Activated B cell treated with CpG ODN at 0.5 μM for 24 hours (primary cell): ENCODE measurements around the gene NSF. TPM values are rescaled to one million over a fixed set of nuclear protein-coding genes. Genes with fewer than 3 reads are reported as not detected.

ENCODE experiments used
- ATAC-seq: fragments of 200-7000 bp; cut with Tn5 transposase; one replicate; pipeline ENCODE4 v1.10.0; 2021; ENCODE audit warnings: low read depth, mild to moderate bottlenecking, moderate library complexity
- CTCF ChIA-PET: fragments of 350-600 bp; sonication (Branson Sonifier 250); formaldehyde crosslinking; loops from one replicate; lab custom pipeline; 2021; ENCODE audit warnings: antibody characterized with exemption; lab: Charles Lee
- POLR2A ChIA-PET: fragments of 350-600 bp; sonication (Branson Sonifier 250); formaldehyde crosslinking; loops from one replicate; lab custom pipeline; 2021; ENCODE audit warnings: antibody characterized with exemption; lab: Charles Lee
- DNase-seq: peaks from one replicate; pipeline ENCODE4 v3.0.0; 2022
- H3K27ac Mint-ChIP-seq: one replicate; pipeline ENCODE4 v1.8.0; 2020; ENCODE audit warnings: mixed read lengths
- H3K27me3 Mint-ChIP-seq: one replicate; pipeline ENCODE4 v1.8.0; 2021; ENCODE audit warnings: mixed read lengths
- H3K36me3 Mint-ChIP-seq: one replicate; pipeline ENCODE4 v1.8.0; 2021; ENCODE audit warnings: low read depth, mixed read lengths
- H3K4me1 Mint-ChIP-seq: one replicate; pipeline ENCODE4 v1.8.0; 2021; ENCODE audit warnings: mixed read lengths
- H3K4me3 Mint-ChIP-seq: one replicate; pipeline ENCODE4 v1.8.0; 2020; ENCODE audit warnings: mild to moderate bottlenecking, mixed read lengths
- H3K9me3 Mint-ChIP-seq: one replicate; pipeline ENCODE4 v1.8.0; 2020; ENCODE audit warnings: mixed read lengths
- CTCF ChIP-seq: fragments of 200-600 bp; IDR thresholded peaks from one replicate; pipeline ENCODE4 v1.8.0; 2022; ENCODE audit warnings: antibody characterized with exemption, mild to moderate bottlenecking
- intact Hi-C: fragments of 100-400 bp; cut with micrococcal nuclease; formaldehyde crosslinking; loops from one replicate; pipeline ENCODE4 v1.15.1; 2024
- total RNA-seq: library from RNA; stranded (reverse); gene quantifications from 2 replicates; pipeline ENCODE4 v1.2.3, GENCODE V29; 2022

Gene NSF
- total RNA-seq, 1 donor from 2014 or later: 117 TPM

- TF ChIP-seq CTCF: no peak
- Mint-ChIP-seq H3K27me3 (no peaks in the 10 kb centered on the region), H3K9me3 (no peaks in the 10 kb centered on the region), H3K4me1 (peaks cover 35% of the 10 kb centered on the region), H3K4me3 (no peak overlapping the region), H3K27ac (no peak overlapping the region), H3K36me3 (peaks cover 40% of the 10 kb centered on the region)
- CTCF ChIA-PET: no interaction called here
- DNase-seq (no peak), ATAC-seq (no peak)
- intact Hi-C loops: no loop called here
- POLR2A ChIA-PET: no interaction called here
Observed at GRCh38 chr17:46742565-46743270, 152.2 kb downstream of the NSF start.

- CTCF ChIA-PET: no interaction called here
- Mint-ChIP-seq H3K4me1 (peaks cover 41% of the 10 kb centered on the region), H3K9me3 (no peaks in the 10 kb centered on the region), H3K36me3 (peaks cover 43% of the 10 kb centered on the region), H3K4me3 (no peak overlapping the region), H3K27ac (no peak overlapping the region), H3K27me3 (no peaks in the 10 kb centered on the region)
- DNase-seq (no peak), ATAC-seq (no peak)
- POLR2A ChIA-PET: interaction anchor here (1.4 kb wide), 1 partner anchor 8 kb away, joined by 5 read pairs; no protein-coding TSS in a partner anchor
- TF ChIP-seq CTCF: no peak
- intact Hi-C loops: no loop called here
Observed at GRCh38 chr17:46744441-46744840, 154.0 kb downstream of the NSF start.

GRCh38 chr17:46745376-46745775 lies 154.9 kb downstream of the NSF start:
- H3K9me3 Mint-ChIP-seq: no peaks in the 10 kb centered on the region
- H3K4me1 Mint-ChIP-seq: peaks cover 39% of the 10 kb centered on the region
- ATAC-seq (no peak), DNase-seq (no peak)
- no peaks in the 10 kb centered on the region for H3K27me3 Mint-ChIP-seq
- intact Hi-C loops: no loop called here
- no peak for TF ChIP-seq CTCF
- H3K27ac Mint-ChIP-seq: no peak overlapping the region
- POLR2A ChIA-PET: interaction anchor here (0.8 to 1.4 kb wide), 2 partner anchors 9 to 26 kb away, joined by 3 to 5 read pairs; no protein-coding TSS in a partner anchor
- CTCF ChIA-PET: no interaction called here
- H3K4me3 Mint-ChIP-seq: no peak overlapping the region
- peaks cover 43% of the 10 kb centered on the region for H3K36me3 Mint-ChIP-seq

GRCh38 chr17:46751425-46751824 lies 161.0 kb downstream of the NSF start:
- ATAC-seq: no peak
- no peak overlapping the region for H3K27ac Mint-ChIP-seq
- H3K4me3 Mint-ChIP-seq: no peak overlapping the region
- peaks cover 25% of the 10 kb centered on the region for H3K4me1 Mint-ChIP-seq
- TF ChIP-seq CTCF: no peak
- ChIA-PET POLR2A (interaction anchor here (0.6 kb wide), 1 partner anchor 30 kb away, joined by 3 read pairs; no protein-coding TSS in a partner anchor), CTCF (no interaction called here)
- intact Hi-C loops: no loop called here
- H3K36me3 Mint-ChIP-seq: peaks cover 71% of the 10 kb centered on the region
- DNase-seq: no peak
- H3K27me3 Mint-ChIP-seq: no peaks in the 10 kb centered on the region
- no peaks in the 10 kb centered on the region for H3K9me3 Mint-ChIP-seq

- intact Hi-C loops: no loop called here
- DNase-seq (no peak), ATAC-seq (no peak)
- no peaks in the 10 kb centered on the region for H3K9me3 Mint-ChIP-seq
- no peak for TF ChIP-seq CTCF
- peaks cover 77% of the 10 kb centered on the region for H3K36me3 Mint-ChIP-seq
- H3K27me3 Mint-ChIP-seq: no peaks in the 10 kb centered on the region
- peaks cover 23% of the 10 kb centered on the region for H3K4me1 Mint-ChIP-seq
- ChIA-PET POLR2A (interaction anchor here (0.7 kb wide), 1 partner anchor 39 kb away, joined by 4 read pairs; no protein-coding TSS in a partner anchor), CTCF (interaction anchor here (0.7 to 0.9 kb wide), 2 partner anchors 17 to 558 kb away, joined by 3 read pairs; no protein-coding TSS in a partner anchor)
- H3K4me3 Mint-ChIP-seq: no peak overlapping the region
- H3K27ac Mint-ChIP-seq: no peak overlapping the region
Observed at GRCh38 chr17:46753776-46754175, 163.3 kb downstream of the NSF start.
